Stimulated activated CD8-positive, alpha-beta memory T cell treated with anti-CD3 and anti-CD28 coated beads, Interleukin-15, amount 100 ng/mL, for 48 hours (primary cell): Measurements from ENCODE around the gene PDK3.

Experiments
- DNase-seq, 2 donors: peaks; one replicate each; pipeline ENCODE4 v3.0.0-alpha.2; 2020; ENCODE audit warnings: low read depth in 2 of 2

The PDK3 gene

DNA sequence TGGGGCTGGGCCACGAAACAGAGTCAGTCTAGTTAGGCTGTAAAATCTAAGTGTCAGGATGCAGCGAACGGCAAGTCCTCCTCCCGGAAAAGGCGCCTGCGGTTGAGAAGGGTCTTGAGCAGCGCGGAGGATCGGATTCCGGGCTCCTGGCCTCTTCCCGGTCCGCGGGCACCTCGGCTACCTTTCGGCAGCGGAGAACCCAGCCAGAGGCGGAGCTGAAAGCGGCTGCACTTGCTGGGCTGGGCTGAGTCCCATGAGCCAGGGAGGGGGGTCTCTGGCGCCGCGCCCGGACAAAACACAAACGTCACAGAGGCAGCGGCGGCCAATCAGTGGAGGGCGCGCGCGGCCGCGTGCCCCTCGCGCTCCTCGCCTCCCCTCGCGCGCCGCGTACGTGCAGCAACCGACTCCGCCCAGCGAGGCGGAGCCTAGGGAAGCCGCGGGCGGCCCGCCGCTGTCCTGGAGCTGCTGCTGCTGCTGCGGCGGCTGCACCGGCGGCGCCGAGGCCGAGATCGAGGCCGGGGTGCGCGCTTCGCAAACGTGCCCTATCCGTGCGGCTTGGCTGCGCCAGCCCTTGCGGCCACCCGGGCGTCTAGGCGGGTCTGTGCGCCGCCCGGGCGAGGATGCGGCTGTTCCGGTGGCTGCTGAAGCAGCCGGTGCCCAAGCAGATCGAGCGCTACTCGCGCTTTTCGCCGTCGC, at the start of gene PDK3:
PDK3 (plus strand) TSS at position 451 of the 696 bp plus-strand sequence; CDS start at position 621, 170 bp downstream.
- DNase-seq, result peak; percentile 74 to 80

- no peak for DNase-seq
Measured at GRCh38 chrX:24415921-24416320, 49.2 kb upstream of the PDK3 start.

DNA sequence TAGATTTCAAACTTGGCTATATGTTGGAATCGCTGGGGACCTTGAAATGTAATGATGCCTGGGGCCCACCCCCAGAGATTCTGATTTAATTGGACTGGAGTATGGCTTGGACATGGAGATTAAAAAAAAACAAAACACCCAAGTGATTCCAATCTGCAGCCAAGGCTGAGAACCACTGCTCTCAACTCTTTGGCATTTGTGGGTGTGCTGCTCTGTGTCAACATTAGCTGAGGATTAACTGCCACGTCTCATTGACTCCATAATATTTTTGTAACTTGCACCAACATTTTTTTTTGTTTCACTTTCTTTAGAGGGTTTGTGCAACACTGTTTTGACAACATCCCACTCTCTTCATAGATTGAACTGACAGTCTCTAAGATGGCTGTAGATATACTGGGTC, 41.1 kb upstream of the PDK3 start:
- DNase-seq, result no peak

DNA sequence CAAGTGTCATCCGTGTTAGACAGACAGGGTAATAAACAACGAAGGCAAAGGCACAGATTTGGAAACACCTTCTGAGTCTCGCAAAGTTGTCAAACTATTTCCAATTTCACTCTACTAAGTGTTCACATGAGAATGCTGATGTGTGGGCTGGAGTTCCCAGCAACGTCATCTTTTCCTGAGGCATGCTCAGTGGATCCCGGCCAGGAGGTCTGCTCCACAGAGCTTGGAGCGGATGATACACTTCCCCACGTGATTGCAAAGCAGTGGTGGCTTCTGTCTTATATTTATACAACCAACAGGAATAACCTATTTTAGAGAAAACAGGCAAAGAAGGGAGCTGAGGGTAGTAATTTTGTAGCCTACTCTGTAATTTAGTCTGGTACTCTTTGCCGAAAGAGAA, 40.1 kb upstream of the PDK3 start:
- no peak for DNase-seq

- DNase-seq, result no peak
Measured at GRCh38 chrX:24425806-24426205, 39.3 kb upstream of the PDK3 start.

DNA sequence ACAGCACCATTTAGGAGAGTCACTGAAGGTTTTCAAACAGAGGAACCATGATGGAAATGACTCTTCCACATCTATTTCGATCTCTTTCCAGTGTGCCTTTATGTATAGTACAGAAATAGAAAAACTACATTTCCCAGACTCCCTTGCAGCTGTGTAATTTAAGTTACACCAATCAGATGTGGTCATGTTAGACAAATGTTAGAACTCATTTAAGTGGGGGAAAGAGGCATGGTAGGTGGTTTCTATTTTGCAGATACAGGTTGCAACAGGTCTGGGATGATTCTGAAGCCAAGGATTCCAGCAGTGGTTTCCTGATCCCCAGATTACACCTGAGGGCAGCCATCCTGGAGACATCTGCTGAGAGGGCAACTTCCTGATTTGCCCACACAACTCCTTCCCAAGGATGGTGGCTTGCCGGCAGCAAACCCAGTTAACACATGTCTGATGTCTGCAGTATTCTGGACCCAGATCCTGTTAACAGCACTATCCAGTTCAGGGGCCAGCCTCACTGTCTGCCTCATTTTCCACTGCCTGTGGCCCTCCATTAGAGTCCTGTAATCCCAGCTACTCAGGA, 38.7 kb upstream of the PDK3 start:
- DNase-seq, result no peak

DNA sequence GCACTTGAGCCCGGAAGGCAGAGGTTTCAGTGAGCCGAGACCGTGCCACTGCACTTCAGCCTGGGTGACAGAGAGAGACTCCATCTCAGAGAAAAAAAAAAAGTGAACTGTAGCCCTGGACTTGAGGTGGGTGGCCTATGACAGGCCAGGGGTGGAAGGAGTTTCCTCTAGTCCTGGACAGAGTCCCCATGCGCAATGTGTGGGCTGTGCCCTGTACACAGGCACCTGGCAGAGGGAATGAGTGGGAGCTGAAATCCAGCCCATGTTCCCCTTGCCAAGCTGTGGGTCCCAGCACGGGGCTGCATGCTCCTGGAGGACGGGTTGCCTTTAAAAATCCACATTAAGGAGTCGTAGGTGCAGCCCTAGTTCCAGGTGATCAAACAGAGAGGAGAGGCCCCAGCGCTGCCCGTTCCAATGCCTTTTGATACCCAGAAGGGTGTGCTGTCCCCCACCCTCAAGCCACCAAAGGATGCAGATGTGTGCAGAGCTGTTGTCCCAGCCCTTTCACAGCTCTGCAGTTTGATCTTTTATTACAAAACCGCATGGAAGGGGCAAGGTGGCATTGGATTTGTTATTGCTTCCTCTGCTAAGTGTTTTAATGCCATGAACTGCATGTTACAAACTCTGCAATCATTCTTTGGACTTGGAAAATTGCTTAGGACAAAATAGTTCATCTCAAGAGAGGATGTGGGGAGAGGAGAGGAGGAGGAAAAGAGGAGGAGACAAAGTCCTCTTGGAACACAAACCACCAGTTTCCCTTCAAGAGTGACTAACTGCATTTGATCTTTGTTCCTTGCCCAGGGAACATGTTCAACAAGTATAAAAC, 38.0 kb upstream of the PDK3 start:
- DNase-seq, result no peak

DNA sequence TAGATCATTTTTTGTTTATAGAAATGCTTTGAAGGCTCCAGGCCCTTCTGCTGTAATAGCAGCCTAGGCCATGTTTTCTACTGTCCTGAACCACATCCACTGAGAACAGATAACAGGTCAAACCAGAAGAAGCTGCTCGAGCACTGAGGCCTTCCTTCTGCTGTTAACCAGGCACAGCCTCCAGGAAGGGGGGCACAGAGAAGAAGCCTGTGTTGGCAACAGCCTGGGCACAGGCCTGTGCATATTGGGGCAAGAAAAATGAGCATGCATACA, 37.4 kb upstream of the PDK3 start:
- DNase-seq, result no peak

- DNase-seq, result no peak
Measured at GRCh38 chrX:24428516-24428915, 36.6 kb upstream of the PDK3 start.

- no peak for DNase-seq
Measured at GRCh38 chrX:24435060-24435459, 30.0 kb upstream of the PDK3 start.

DNA sequence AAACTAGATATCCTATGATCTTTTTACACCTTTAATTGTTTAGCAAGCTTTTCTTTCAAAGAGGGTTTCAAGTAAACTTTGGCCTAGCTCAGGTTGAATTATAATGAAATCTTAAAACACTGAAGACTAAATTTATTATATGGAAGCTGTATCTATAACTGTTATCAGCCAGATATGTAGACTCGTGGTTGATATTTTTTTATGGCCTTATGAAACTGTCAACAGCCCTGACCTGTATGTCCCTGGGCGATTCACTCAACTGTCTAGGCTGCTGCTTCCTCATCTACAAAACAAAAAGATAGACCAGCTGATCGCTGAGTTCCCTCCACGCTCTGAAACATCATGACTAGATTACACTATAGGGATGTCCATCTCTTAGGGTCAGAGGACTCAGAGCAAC, 21.2 kb upstream of the PDK3 start:
- no peak for DNase-seq

DNA sequence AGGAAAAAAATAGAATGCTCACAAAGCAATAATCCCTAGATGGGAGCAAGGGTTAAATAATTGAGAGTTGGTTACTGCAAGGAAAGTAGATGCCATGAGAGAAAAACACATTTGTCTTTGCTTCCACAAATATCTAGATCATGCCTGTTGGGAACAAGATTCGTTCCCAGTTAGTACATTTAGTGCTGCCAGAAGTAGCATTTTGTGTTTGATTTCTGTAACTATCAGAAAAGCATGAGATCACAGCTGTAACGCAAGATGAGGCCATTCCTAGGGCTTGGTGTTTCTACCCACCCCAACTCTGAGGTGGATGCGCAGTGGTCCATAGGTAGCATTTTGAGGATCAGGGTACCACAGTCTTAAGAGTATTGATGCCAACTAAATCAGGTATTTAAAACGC, 20.4 kb upstream of the PDK3 start:
- no peak for DNase-seq

DNA sequence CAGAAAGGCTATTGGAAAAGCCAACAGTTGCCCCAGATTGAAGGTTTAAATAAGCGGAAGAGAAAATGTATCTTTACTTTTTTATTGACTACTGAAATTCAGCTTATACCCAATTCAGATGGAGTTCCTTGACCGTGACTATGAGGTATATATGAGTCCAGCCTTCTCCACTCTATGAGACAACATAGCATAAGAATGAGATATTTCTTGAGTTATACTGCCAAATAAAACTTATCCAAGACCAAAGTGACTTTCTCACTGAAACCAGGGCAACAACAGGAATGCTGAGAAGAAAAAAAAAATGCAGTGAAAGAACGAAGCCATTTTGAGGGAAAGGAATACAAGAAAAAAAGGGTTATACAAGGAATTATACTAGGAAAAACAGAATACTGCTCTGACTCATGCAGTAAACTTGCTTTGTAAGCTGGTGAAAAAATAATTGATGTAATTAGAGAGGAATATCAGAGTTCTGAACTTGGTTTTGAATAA, 16.3 kb upstream of the PDK3 start:
- no peak for DNase-seq

GRCh38 chrX:24463077-24463476, 2.0 kb upstream of the PDK3 start:
- DNase-seq, result no peak

DNA sequence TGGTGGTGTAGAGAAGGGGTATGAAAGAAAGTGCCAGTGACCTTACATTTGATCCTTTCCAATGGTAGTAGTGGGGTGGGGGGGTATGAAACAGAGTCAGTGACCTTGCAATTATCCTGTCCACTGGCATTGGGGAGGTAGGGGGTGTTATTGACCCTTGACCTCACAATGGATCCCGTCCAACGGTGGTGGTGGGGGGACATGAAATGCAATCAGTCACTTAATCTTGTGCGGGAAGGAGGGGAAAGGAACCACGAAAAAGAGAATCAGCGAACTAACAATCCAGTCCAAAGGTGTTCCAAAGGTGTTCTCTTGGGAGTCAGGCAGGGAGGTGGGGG, 619 bp upstream of the PDK3 start:
- DNase-seq, result no peak

DNA sequence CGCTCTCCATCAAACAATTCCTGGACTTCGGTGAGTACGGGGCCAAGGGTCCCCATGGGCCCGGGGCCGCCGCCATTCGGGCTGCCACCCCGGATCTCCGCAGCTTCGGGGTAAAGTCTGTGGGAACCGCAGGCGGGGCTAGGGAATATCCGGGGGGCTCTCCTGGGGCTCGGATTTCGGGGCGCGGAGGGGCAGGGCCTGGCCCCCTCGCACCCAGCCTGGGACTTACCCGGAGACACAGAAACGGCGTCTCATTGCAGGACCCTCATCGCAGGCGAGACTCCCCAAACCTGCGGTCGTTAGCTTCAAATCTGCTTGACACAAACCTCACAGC, 413 bp downstream of the PDK3 start:
- DNase-seq, result no peak

GRCh38 chrX:24466025-24466424, 939 bp downstream of the PDK3 start:
- no peak for DNase-seq

- DNase-seq, result no peak
Measured at GRCh38 chrX:24468245-24468644, 3.2 kb downstream of the PDK3 start.

- DNase-seq, result no peak
Measured at GRCh38 chrX:24471808-24472207, 6.7 kb downstream of the PDK3 start.

GRCh38 chrX:24475480-24475879, 10.4 kb downstream of the PDK3 start:
- no peak for DNase-seq

DNA sequence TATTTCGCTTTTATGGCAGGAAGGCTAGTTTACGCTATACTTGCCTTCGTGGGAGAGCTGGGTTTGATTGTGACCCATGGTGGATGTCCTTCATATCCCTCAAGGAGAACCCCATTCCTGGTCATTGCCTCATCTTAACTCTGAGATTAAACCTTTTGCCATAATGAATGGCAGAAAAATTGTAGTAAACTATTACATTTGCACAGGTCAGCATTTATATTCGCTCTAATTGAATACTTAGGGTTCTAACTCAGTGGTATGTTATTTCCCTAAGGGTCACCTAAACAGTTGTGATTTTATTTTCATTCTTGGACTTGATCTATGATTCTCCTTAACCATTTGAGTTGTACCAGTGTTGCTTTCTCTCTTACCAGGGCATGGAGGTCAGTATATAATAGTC, 13.4 kb downstream of the PDK3 start:
- no peak for DNase-seq

DNA sequence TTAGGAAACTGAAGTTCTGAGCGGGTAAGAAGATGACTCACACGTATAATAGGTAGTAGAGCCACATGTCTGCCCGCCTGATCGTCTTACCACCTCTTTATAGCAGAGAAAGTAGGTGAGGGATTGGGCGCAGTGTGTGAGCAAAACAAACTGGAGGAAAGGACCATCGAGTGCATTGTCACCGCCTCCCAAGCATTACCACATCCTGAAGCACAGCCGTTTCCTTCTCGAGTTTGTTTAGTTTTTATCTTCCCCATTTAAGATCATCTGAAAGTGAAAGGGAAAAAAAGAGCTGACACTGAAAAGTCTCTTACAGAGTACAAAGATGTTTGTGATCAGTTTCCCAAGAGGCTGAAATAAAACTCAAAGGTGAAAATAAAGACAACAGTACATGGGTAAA, 14.8 kb downstream of the PDK3 start:
- DNase-seq, result peak; percentile 41 to 50

DNA sequence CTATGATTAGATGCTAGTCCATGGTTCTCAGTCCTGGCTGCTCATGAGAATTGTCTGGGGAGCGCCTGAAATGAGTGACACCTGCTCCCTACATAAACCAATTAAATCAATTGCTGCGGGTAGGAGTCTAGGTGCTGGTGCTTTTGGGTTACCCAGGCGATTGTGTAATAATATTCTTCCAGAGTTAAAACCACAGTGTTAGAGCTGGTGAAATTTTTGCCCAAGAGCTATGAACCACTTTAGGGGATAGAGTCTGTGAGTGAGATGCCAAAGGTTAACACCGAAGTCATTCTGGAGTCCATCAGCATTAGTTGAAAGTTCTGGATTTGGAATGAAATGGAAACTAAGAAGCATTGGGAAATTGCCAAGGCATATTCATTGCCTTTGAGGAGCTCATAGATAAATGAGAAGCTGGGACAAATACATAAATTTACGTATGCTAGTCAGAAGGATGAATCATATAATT, 15.3 kb downstream of the PDK3 start:
- no peak for DNase-seq
